HL-60 (cell line): ENCODE results near the gene ZNF79.
A peak's percentile ranks its signal among the peaks of the same experiment; 100 is the strongest.

Experiments
- DNase-seq, 2 experiments: peaks; one replicate each; pipeline ENCODE4 v3.0.0-alpha.2; 2010 to 2020; ENCODE audit warnings: low read depth in 1 of 2, low spot score in 1 of 2
- H3K27ac ChIP-seq: fragments of 250-450 bp; sonication (Bioruptor Pico); replicated peaks from 2 replicates; pipeline ENCODE4 v1.5.1; 2020; ENCODE audit warnings: mild to moderate bottlenecking, moderate library complexity
- H3K27me3 ChIP-seq: fragments of 250-450 bp; sonication (Bioruptor Pico); 2 replicates; pipeline ENCODE4 v1.5.1; 2021; ENCODE audit warnings: mild to moderate bottlenecking, moderate library complexity; ENCODE audit not compliant: insufficient read depth, poor library complexity, severe bottlenecking
- H3K4me3 ChIP-seq: replicated peaks from 2 replicates; pipeline ENCODE4 v1.5.1; 2011; ENCODE audit warnings: mild to moderate bottlenecking, control low read depth, low read length; ENCODE audit not compliant: insufficient read depth
- GABPA ChIP-seq: IDR thresholded peaks from 2 replicates; pipeline ENCODE4 v1.6.1; 2012; ENCODE audit warnings: low read depth
- POLR2AphosphoS5 ChIP-seq: IDR thresholded peaks from 2 replicates; pipeline ENCODE4 v1.6.1; 2012; ENCODE audit warnings: low read depth
- SPI1 ChIP-seq: IDR thresholded peaks from 2 replicates; pipeline ENCODE4 v1.6.1; 2012; ENCODE audit warnings: low read depth, mild to moderate bottlenecking, borderline replicate concordance
- TF ChIP-seq, protein P1 (sequence below): IDR thresholded peaks from 2 replicates; pipeline ENCODE4 v1.6.1; 2012; ENCODE audit warnings: low read depth; ENCODE audit not compliant: insufficient replicate concordance
- TF ChIP-seq, protein P2 (sequence below): IDR thresholded peaks from one replicate; pipeline ENCODE4 v1.5.1; 2011; ENCODE audit warnings: low read length, control low read depth, inconsistent platforms; ENCODE audit not compliant: insufficient read depth

ZNF79 gene

GRCh38 chr9:127445851-127446712, 21.9 kb downstream of the ZNF79 start:
- Histone ChIP-seq H3K27ac (no peak overlapping the region), H3K4me3 (no peak overlapping the region), H3K27me3 (no peaks in the 10 kb centered on the region)
- TF ChIP-seq SPI1 = no peak
- TF ChIP-seq POLR2AphosphoS5 = peak; percentile 72; the same call in 1 of the 2 replicates
- DNase-seq = peak in 1 of 2 experiments; percentile 35

- Histone ChIP-seq H3K27ac (no peak overlapping the region), H3K4me3 (no peak overlapping the region), H3K27me3 (no peaks in the 10 kb centered on the region)
- no peak for DNase-seq
- TF ChIP-seq POLR2AphosphoS5 (peak; percentile 43), GABPA (no peak), SPI1 (no peak)
- TF ChIP-seq, protein P1, sequence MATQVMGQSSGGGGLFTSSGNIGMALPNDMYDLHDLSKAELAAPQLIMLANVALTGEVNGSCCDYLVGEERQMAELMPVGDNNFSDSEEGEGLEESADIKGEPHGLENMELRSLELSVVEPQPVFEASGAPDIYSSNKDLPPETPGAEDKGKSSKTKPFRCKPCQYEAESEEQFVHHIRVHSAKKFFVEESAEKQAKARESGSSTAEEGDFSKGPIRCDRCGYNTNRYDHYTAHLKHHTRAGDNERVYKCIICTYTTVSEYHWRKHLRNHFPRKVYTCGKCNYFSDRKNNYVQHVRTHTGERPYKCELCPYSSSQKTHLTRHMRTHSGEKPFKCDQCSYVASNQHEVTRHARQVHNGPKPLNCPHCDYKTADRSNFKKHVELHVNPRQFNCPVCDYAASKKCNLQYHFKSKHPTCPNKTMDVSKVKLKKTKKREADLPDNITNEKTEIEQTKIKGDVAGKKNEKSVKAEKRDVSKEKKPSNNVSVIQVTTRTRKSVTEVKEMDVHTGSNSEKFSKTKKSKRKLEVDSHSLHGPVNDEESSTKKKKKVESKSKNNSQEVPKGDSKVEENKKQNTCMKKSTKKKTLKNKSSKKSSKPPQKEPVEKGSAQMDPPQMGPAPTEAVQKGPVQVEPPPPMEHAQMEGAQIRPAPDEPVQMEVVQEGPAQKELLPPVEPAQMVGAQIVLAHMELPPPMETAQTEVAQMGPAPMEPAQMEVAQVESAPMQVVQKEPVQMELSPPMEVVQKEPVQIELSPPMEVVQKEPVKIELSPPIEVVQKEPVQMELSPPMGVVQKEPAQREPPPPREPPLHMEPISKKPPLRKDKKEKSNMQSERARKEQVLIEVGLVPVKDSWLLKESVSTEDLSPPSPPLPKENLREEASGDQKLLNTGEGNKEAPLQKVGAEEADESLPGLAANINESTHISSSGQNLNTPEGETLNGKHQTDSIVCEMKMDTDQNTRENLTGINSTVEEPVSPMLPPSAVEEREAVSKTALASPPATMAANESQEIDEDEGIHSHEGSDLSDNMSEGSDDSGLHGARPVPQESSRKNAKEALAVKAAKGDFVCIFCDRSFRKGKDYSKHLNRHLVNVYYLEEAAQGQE = no peak
- TF ChIP-seq, protein P2, sequence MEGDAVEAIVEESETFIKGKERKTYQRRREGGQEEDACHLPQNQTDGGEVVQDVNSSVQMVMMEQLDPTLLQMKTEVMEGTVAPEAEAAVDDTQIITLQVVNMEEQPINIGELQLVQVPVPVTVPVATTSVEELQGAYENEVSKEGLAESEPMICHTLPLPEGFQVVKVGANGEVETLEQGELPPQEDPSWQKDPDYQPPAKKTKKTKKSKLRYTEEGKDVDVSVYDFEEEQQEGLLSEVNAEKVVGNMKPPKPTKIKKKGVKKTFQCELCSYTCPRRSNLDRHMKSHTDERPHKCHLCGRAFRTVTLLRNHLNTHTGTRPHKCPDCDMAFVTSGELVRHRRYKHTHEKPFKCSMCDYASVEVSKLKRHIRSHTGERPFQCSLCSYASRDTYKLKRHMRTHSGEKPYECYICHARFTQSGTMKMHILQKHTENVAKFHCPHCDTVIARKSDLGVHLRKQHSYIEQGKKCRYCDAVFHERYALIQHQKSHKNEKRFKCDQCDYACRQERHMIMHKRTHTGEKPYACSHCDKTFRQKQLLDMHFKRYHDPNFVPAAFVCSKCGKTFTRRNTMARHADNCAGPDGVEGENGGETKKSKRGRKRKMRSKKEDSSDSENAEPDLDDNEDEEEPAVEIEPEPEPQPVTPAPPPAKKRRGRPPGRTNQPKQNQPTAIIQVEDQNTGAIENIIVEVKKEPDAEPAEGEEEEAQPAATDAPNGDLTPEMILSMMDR = no peak
Measured at GRCh38 chr9:127446713-127447415, 22.7 kb downstream of the ZNF79 start.

GRCh38 chr9:127447416-127448111, 23.4 kb downstream of the ZNF79 start:
- H3K4me3 ChIP-seq = no peak overlapping the region
- no peak for TF ChIP-seq POLR2AphosphoS5
- TF ChIP-seq, protein P1 = no peak
- TF ChIP-seq GABPA = no peak
- TF ChIP-seq, protein P2 = no peak
- TF ChIP-seq SPI1 = no peak
- no peak overlapping the region for H3K27ac ChIP-seq
- peak; percentile 21 to 50 for DNase-seq
- no peaks in the 10 kb centered on the region for H3K27me3 ChIP-seq
